Psoas muscle (tissue), 8 donors: Measurements from ENCODE around the gene ZIC4. TPM values are rescaled to one million over a fixed set of nuclear protein-coding genes. Genes with fewer than 3 reads are reported as not detected.

ENCODE experiments used
- ATAC-seq, 4 donors: fragments of 200-7000 bp; cut with Tn5 transposase; one replicate each; pipeline ENCODE4 v1.9.1; 2020; ENCODE audit warnings: moderate library complexity in 3 of 4, mild to moderate bottlenecking in 2 of 4
- DNase-seq, 2 donors: peaks; one replicate each; pipeline ENCODE4 v3.0.0-alpha.2; 2020
- H3K27ac ChIP-seq: fragments of 200-600 bp; one replicate; pipeline ENCODE4 v1.8.0; 2022
- H3K27me3 ChIP-seq, 3 donors: fragments of 200-600 bp in 1 of 3; one replicate each; pipeline versions ENCODE4 v1.6.1 to v1.8.0; 2013 to 2022; ENCODE audit warnings: low read length in 2 of 3, mild to moderate bottlenecking in 2 of 3, moderate library complexity in 1 of 3; ENCODE audit not compliant: insufficient read depth in 3 of 3
- H3K36me3 ChIP-seq, 2 donors: fragments of 200-600 bp in 1 of 2; one replicate each; pipeline versions ENCODE4 v1.6.1 to v1.8.0; 2013 to 2022; ENCODE audit warnings: low read depth in 1 of 2, mild to moderate bottlenecking in 1 of 2, moderate library complexity in 1 of 2; ENCODE audit not compliant: insufficient read depth in 1 of 2
- H3K4me1 ChIP-seq: fragments of 200-600 bp; one replicate; pipeline ENCODE4 v1.8.0; 2022
- H3K4me3 ChIP-seq: fragments of 200-600 bp; one replicate; pipeline ENCODE4 v1.8.0; 2022; ENCODE audit warnings: mild to moderate bottlenecking
- H3K9me3 ChIP-seq: fragments of 200-600 bp; one replicate; pipeline ENCODE4 v1.8.0; 2022
- CTCF ChIP-seq: fragments of 200-600 bp; IDR thresholded peaks from one replicate; pipeline ENCODE4 v1.8.0; 2022; ENCODE audit warnings: antibody characterized with exemption
- WGBS, 3 donors: extraction: QIAGEN DNeasy Blood & Tissue Kit; methylation state at CpG; one replicate each; pipeline versions ENCODE4 v1.1.6 to v1.1.7; 2013; 5-methylcytosine and 5-hydroxymethylcytosine counted together
- intact Hi-C, 2 donors: fragments of 100-400 bp; cut with DNase I; formaldehyde crosslinking; loops; one replicate each; pipeline versions ENCODE4 v1.11.0 to v1.14.2; 2022
- long read RNA-seq, 2 donors: library from polyadenylated mRNA; unstranded; transcript quantifications; one replicate each; pipeline ENCODE4 v2.0.0, GENCODE V29; 2021
- polyA plus RNA-seq, 3 donors: library from polyadenylated mRNA; stranded (reverse); fragments of 200-250 nt; gene quantifications; one replicate each; pipeline ENCODE4 v1.2.3, GENCODE V29; 2013
- total RNA-seq, 4 donors: library from RNA; stranded (reverse); fragmentation: NEBNext Ultra II Directional in 2 of 4; extraction: Animal tissue kit (Norgen Biotek cat#: 25700) in 2 of 4; gene quantifications; one replicate each; pipeline versions ENCODE4 v1.2.1 to v1.2.4, GENCODE V29; 2021 to 2023
- donor health status: healthy with polysubstance abuse.
- donor health status: DM: no; HTN: no; CAD: no; lungs with moderate emphysema.
- donor health status: Bipolar disorder and iron deficiency.
- donor health status: healthy.
- donor health status: DM: yes; HTN: yes; CAD: no.
- donor health status: DM: no; HTN: no; CAD: no.
- donor health status: DM: no; HTN: no; CAD: no.
- donor health status: DM: yes; HTN: yes; CAD: no.

Gene ZIC4
- total RNA-seq (under 1 TPM; 0.15 to 0.73 (median 0.57) TPM), polyA plus RNA-seq (under 1 TPM; 0.10 to 1.00 (median 0.13) TPM)
- long read RNA-seq, donor 1 = 0 reads
- long read RNA-seq, donor 2 = 0 reads

GRCh38 chr3:147406028-147406931, at the start of gene ZIC4:
ZIC4 (minus strand) TSS chr3:147406543; CDS start chr3:147402797, 3,746 bp downstream.
- TF ChIP-seq CTCF = no peak
- Histone ChIP-seq H3K27me3 (peaks cover 0 to 56% (median 8%) of the 10 kb centered on the region in 3 donors), H3K27ac (no peak within 1 kb of the TSS), H3K4me3 (no peak within 1 kb of the TSS), H3K4me1 (peaks cover 4% of the 10 kb centered on the region), H3K36me3 (no peaks in the 10 kb centered on the region), H3K9me3 (no peaks in the 10 kb centered on the region)
- intact Hi-C loops = no loop called here
- no peak for DNase-seq
- ATAC-seq = no peak
- WGBS, 3 donors = 58 to 62% (median 59%) methylated on average over 23 to 25 of the region's 25 CpGs

DNA sequence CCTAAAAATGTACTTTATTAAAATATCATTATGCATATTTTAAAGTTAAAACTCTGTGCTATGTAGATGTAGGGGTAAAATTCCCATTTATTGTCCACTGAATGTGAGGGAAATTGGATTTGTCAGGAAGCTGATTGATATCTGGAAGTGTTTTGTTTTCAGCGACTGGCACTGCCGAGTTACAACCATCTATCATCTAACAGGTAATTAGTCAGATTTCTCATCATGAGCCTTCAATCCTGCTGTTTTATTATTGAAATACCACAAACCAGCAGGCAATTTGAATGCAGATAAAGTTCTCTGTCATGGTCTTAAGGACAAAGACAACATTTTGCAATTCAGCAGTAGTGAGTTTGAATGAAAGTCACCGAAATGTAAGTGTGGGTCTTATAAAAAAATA, 43.3 kb upstream of the ZIC4 start:
- no peaks in the 10 kb centered on the region for H3K36me3 ChIP-seq
- H3K4me3 ChIP-seq = no peak overlapping the region
- 58 to 63% (median 60%) methylated on average over 3 of the region's 3 CpGs for WGBS, 3 donors
- H3K27me3 ChIP-seq = no peaks in the 10 kb centered on the region
- DNase-seq (no peak), ATAC-seq (no peak)
- no peaks in the 10 kb centered on the region for H3K9me3 ChIP-seq
- H3K4me1 ChIP-seq = no peaks in the 10 kb centered on the region
- intact Hi-C loops = no loop called here
- H3K27ac ChIP-seq = no peak overlapping the region
- TF ChIP-seq CTCF = no peak

- no peaks in the 10 kb centered on the region for H3K9me3 ChIP-seq
- H3K27ac ChIP-seq = no peak overlapping the region
- intact Hi-C loops = no loop called here
- no peak for DNase-seq
- H3K36me3 ChIP-seq = no peaks in the 10 kb centered on the region
- no peak overlapping the region for H3K4me3 ChIP-seq
- no peaks in the 10 kb centered on the region for H3K4me1 ChIP-seq
- no peak for ATAC-seq
- TF ChIP-seq CTCF = no peak
- H3K27me3 ChIP-seq = no peaks in the 10 kb centered on the region
Measured at GRCh38 chr3:147447224-147447623, 40.9 kb upstream of the ZIC4 start.

GRCh38 chr3:147431751-147432150, 25.4 kb upstream of the ZIC4 start:
- 41 to 52% (median 44%) methylated on average over 3 of the region's 3 CpGs for WGBS, 3 donors
- Histone ChIP-seq H3K27me3 (peaks cover 0 to 3% (median 0%) of the 10 kb centered on the region in 3 donors), H3K4me3 (no peak overlapping the region), H3K4me1 (no peaks in the 10 kb centered on the region), H3K9me3 (no peaks in the 10 kb centered on the region), H3K27ac (no peak overlapping the region), H3K36me3 (no peaks in the 10 kb centered on the region)
- intact Hi-C loops = no loop called here
- peak in 1 of 4 donors; percentile 67 for ATAC-seq
- no peak for DNase-seq
- TF ChIP-seq CTCF = no peak
